Measurements from ENCODE around the gene SMPD4.
"Not testable (repeated sequence)": the region's sequence is repeated elsewhere in the genome, so short reads cannot be mapped to it uniquely, and the experiment has no call there.

The SMPD4 gene

DNA sequence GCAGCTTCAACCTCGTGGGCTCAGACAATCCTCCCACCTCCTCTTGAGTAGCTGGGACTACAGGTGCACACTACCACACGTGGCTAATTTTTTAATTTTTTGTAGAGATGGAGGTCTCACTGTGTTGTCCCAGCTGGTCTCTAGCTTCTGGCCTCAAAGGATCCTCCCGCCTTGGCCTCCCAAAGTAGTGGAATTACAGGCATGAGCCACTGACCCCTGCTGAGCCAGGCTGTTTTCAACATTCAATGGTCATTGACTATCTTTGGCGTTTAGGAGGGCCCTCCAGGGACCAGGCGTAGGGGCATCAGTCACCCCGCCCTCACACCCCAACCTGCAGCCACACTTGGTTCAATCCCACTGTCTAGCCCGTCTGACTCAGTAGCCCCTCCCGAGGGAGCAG lies 5.9 kb upstream of the SMPD4 start:
- no peak for DNase-seq

DNA sequence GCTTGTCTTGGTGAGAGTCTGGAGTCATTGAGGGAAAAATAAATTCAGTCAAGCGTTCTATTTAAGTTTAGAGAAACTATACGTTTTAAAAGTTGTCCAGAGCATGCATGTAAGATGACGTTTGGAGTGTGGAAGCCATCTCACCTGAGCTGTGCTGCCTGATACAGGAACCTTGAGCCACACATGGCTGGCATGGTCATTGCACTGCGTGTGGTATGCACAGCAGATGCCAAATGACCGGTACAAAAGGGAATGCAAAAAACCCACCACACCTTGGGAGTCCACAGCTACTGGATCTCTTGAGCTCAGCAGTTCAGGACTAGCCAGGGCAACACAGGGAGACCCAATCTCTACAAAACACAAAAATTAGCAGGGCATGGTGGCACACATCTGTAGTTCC lies 5.0 kb upstream of the SMPD4 start:
- DNase-seq: no peak

DNA sequence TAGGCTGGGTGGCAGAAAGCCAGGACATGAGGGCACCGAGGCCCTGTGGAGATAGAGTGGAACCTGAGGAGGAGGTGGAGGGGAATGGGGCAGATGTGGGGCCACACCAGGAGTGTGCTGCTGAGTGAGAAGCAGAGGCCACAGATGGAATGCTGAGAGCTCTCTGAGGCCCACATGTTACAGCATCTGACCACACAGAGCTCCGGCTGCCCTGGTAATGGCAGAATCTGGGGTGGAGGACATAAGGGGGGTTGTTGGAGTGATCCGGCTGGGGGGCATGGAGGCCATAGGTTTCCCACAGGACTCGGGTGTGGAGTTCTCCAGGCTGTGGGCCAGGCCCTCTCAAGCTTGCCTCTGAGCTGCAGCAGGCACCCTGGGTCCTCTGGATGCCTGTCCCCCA lies 4.5 kb upstream of the SMPD4 start:
- DNase-seq: no peak

DNA sequence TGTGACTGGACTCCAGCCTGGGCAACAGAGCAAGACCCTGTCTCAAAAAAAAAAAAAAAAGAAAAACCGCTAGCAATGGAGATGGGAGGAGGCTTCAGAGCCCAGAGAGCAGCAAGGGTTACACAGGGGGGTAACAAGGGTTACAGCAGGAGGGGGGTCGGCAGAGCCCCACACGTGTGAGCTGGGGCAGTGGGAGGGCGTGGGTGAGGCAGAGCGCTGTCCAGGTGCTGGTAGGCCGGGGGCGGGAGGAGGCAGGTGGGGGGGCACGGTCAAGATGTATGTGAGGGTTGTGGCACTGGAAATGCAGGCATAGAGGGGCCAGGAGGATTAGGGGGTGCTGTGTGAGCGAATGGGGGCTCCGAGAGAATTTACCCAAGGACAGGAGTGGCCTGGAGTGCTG lies 4.0 kb upstream of the SMPD4 start:
- DNase-seq: no peak

DNA sequence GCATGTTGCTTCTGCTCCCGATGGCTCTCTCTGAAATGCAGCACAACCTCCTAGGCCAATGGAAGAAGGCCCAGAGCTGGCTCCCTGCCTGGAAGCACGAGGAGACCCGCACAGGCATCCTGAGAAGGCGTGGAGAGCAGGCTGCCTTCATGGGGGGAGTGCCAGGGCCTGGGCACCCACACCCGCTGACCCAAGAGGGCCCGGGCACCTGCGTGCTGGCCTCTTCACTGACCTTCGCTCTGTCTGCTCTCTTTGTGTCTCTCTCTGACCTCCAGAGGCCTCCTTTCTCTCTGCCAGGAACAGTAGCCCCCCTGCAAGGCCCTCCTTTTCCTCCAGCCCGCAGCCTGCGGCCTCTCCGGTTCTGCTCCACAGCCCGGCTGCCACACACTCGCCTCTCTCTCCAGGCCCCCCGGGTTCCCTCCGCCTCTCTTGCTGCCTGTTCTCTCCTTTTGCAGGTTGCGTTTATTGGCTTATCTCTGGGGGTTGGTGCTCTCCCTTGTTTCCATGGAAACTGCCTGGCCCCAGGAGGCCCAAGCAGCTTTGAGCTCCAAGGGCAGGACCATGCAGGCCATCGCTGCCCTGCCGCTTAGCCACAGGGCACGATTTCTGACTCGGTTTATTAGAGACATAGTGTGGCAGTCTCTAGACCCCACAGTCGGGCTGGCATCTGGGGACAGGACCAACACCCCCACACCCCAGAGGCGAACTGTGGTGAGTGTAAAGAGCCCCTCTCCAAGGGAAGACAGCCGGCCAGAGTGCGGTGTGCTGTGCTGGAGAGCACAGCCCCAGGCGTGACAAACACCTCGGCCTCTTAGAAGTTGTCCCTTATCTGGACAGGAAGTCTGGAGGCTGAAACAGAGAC lies 2.3 kb upstream of the SMPD4 start:
- DNase-seq: no peak

DNA sequence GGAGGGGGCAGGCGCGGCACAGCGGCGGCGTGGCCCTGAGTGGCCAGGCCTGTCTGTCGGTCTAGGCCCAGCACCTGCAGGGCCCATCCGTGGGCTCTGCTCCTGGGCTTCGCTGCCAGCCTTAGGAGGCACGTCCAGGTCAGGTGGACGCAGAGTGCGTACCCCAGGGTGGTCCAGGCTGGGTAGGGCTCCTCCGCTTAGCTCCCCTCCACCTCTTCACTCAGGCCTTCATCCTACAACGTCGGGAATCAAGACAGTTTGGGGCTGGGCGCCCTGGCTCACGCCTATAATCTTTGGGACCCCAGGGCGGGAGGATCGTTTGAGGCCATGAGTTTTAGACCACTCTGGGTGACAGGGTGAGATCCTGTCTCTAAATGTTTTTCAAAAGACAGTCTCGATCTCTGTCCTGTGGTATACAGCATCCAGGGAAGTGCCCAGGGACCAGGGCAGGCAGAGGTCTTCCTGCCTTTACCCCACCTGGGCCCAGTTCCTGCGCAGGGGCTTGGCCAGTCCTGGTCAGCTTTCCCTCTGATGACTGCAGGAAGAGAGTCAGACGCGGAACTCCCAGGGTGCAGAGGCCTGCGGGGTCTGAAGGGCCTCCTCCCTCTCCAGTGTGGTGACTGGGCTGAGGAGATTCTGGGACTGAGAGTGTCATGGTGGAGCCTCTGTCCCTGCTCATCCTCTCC lies 1.6 kb upstream of the SMPD4 start:
- not testable (repeated sequence) for DNase-seq

DNA sequence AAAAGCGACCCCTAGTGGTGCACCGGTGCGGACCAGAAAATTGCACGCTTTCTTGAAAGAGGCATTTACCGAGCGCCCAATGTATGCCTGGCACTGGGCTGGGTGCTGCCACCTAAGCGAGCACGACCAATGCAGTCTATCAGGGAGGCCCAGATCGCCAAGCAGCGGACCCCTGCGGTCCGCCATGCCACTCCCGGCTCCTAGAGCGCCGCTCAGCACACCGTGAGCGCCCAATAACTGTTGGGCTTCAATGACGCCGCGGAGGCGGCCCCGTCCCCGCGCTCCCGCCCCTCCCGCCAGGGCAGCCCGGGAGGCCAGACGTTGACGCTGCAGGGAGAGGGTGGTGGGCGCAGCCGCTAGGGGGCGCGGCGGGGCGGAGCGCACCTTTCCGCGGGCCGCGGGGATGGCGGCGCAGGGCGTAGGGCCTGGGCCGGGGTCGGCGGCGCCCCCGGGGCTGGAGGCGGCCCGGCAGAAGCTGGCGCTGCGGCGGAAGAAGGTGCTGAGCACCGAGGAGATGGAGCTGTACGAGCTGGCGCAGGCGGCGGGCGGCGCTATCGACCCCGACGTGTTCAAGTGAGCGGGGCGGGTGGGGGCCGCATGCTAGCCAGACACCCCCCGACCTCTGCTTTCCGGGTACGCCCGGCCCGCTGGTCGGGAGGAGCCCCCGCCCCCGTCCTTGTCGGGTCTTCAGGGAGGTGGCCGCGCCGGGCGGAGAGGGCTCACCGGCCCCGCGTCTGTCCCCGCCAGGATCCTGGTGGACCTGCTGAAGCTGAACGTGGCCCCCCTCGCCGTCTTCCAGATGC lies 679 bp upstream of the SMPD4 start, which contains the start of gene MZT2B:
TSS of gene MZT2B (plus strand) at position 383 of the 803 bp plus-strand sequence. CDS start at position 404, 21 bp downstream.
- DNase-seq: peak; percentile 76

DNA sequence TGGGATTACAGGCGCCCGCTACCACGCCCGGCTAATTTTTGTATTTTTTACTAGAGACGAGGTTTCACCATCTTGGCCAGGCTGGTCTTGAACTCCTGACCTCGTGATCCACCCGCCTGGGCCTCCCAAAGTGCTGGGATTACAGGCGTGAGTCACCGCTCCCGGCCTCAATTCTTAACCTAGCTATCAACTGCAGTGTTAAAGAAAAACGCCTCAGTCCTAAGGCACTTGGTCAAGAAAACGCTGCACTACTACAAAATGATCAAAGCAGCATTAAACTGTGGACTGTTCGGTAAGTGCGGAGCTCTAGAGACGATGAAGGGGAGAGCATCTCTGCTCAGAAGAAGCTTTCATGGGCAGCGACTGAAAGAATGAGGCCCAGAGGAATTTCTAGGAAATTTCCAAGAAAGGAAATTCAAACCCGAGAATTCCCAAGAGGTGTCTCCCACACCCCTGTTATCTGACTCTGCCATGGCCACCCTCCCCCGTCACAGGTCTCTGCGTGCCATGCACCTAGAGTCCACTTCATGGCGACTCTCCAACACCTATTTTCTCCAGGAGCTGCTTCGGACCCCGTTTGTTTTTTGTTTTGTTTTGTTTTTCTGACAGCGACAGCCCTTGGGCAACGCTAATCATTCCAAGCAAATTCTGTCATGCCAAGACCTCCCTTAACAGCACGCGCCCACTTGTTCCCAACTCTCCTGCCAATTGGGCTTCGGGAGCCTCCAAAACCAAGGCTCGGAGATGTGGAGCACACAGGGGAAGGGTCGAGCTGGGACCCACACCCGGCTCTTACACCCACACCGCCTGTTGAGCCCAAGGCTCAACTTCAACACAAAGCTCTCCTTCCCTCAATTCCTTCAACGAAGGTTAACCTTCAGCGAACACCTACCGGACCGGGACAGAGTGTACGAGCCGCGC lies 738 bp downstream of the SMPD4 start:
- not testable (repeated sequence) for DNase-seq

DNA sequence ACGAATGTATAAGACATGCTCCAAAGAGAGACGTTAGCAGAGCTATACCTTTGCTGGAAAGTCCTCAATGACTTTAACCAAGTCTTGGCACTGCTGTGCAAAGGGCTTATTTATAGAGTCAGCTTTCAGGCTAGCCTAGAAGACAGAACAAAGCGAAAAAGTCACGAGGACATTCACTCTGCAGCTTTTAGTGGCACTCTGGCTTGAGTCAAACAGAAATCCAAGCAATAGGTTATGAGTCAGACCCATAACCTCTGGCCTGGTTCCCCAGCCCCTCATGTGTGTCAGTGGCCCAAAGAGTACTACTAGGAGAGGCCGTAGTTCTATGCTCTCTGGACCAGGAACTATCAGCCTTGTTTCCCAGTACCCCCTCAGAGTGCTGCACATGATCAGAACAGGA lies 6.5 kb downstream of the SMPD4 start:
- not testable (repeated sequence) for DNase-seq

DNA sequence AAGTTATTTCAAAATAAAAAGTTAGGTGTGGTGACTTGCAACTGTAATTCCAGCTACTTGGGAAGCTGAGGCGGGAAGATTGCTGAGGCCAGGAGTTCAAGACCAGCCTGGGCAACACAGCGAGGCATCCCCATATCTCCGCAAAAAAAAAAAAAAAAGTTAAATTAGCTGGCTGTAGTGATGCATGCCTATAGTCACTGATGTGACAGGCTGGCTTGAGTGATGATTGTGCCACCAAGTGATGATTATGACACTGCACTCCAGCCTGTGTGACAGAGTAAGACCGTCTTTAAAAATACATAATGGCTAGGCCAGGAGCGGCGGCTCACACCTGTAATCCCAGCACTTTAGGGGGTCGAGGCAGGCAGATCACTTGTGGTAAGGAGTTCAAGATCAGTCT lies 11.5 kb downstream of the SMPD4 start:
- DNase-seq: no peak

DNA sequence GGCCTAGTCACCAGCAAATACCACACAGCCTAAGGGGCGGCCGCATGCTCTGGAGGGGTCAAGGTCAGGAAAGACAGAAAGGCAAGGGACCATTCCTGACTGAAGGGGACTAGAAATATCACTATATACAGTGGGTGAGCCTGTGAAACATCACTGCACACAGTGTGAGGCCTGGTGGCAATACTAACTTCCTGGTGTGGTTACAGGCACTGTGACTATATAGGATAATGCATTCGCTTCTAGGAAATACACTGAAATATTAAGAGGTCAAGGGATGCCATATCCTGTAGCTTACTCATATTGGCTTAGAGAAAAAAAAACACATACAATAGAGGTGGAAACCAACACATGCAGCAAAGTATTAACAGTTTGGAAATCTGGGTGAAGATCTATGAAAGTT lies 12.2 kb downstream of the SMPD4 start:
- DNase-seq: not testable (repeated sequence)

DNA sequence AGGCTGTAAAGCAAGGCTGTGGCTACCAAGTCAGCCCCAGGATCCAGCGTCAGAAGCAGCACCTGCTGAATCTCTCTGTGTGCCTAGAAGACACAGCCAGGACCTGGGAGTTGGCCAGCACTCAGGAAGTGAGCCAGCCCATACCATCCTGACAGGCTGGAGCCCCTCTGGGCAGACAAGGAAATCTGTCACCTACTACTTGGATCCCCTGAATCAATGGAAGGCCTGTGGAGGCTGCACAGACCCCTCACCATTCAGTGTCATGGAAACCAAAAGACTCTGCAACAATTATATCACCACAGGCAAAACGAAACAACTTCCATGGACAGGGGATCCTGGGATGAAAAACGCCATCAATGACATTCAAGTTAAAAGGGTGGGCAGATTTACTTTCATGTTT lies 14.8 kb downstream of the SMPD4 start:
- not testable (repeated sequence) for DNase-seq

DNA sequence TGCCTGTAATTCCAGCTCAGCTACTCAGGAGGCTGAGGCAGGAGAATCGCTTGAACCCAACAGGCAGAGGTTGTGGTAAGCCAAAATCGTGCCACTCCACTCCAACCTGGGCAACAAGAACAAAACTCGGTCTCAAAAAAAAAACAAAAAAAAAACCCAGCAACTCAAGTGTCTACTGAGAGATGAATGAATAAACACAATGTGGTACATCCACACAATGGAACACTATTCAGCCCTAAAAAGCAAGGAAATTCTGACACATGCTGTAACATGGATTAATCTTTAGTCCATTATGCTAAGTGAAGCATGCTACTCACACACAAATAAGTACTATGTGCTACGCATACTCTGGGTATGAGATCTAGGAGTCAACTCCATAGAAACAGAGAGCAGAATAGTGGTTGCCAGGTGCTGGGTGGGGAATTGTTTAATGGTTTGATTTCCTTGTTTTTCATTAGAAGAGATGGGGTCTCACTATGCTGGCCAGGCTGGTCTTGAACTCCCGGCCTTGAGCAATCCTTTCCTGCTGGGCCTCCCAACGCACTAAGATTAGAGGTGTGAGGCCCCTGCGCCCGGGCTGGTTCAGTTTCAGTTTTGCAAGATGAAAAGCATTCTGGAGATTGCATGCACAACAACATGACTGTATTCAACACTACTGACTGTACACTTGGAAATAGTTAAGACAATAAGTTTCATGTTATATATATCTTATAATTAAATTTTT lies 15.9 kb downstream of the SMPD4 start:
- DNase-seq: no peak

DNA sequence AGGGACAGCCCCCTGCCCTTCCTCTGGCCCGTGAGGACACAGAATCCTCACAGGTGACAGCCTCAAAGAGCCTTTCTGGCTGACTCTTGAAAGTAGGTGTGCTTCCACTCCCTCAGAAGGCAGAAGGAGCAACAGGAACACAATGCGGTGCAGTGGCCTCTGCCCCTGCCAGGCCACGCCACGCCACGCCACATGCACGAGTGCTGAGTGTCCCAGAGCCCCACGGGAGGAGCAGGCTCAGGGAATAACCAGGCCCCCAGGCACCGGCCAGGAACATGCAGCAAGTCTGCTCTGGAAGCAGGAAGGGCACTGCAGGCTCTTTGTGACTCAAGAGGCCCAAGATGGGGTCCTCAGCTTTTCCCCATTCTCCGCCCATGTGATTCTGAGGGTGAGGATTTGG lies 18.4 kb downstream of the SMPD4 start:
- no peak for DNase-seq

DNA sequence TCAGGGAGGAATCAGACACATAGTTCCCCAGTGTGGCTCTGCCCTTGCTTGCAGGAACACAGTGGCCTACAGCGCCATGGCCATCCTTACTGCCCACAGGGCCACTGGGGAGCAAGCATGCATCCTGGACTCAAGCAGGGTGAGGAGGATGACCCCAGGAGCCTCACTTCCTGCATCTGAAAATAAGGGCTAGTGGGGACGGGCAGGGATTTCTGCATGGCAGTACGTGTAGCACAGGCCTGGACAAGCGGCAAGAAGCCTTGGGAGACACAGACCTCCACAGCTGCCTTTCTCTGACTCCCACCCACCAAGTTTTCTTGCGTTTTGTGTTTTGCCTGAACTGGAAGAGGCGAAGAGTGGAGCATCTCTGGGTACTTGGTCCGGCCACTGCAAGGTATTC lies 18.9 kb downstream of the SMPD4 start:
- not testable (repeated sequence) for DNase-seq

DNA sequence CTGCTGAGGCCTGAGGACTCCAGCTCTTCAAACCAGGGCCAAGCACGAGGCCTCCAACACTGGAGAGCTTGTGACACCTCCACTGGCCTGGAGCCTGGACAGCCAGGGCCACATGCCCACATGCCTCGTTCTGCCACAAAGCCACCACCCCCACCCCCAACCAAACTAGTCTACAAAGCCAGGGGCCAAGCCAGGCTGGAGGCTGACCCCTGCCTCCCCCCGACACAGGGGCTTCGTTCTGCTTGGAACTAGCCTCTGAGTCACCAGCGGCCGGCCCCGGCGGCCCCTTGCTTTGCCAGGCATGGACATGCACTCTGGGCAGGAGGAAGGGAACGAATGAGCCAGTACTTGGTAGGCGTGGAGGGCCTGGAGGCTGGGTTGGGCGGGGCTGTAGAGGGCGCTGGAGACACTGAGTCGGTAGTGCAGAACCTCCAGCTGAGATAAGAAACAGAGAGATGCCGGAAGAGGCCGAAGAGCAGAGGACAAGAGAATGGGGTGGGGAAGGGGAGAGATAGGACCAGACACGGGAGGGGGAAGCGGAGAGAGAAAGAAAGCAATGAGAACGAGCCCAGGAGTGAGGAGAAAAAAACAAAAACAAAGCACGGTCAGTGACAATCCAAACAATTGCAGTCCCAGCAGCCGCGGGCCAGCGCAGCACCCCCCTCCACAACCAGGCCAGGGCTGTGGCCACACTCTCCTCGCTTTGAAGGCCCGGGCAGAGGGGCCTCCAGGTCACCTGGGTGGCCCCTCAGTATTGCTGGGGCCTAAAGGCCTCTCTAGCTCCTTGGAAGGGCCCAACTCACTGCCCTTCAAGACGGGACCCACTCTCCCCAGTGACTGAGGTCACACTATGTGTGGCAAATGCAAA lies 20.3 kb downstream of the SMPD4 start:
- not testable (repeated sequence) for DNase-seq

DNA sequence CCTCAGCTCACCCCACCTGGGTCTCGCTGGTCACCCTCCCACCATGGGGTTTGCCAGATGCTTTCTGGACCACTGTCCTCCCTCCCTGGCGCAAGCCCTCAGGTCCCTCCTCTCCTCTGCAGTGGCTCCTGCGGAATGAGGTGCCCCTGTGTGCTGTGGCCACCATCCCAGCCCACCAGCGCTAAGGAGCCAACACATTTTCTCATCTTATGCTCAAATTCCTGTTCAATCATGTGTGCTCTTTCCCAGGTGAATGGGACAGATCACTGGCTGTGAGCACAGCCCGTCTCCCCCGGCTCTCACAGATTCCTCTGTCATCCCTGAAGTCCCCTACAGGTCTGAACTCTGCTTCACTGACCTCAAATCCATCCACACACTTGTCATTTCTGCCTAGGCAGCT lies 21.3 kb downstream of the SMPD4 start:
- no peak for DNase-seq

DNA sequence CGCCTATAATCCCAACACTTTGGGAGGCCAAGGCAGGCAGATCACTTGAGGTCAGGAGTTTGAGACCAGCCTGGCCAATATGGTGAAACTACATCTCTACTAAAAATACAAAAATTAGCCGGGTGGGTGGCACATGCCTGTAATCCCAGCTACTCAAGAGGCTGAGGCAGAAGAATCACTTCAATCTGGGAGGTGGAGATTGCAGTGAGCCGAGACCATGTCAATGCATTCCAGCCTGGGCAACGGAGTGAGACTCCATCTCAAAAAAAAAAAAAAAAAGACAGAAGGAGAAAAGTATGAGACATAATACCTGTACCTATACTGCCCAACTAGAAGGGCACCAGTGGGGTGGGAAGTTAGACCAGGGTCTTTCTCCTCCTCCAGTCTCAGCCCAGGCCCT lies 22.0 kb downstream of the SMPD4 start:
- not testable (repeated sequence) for DNase-seq

DNA sequence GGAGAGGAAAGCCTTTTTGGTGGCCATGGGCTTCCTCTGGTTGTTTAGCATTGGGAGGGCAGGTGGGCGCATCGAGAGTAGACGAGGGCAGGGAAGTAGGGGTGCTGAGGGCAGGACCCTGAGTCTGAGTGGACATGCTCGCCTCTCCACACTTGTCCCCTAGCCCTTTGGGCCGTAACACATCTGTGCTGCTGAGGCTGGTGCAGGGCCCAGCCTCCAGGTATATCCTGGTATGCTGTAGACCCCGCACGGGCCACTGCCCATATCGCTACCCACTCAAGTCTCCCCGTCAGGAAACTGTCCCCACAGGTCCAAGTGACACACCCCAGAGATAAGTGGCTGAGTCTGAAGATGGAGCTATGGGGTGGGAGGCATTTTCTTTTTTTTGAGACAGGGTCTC lies 22.8 kb downstream of the SMPD4 start:
- DNase-seq: no peak

DNA sequence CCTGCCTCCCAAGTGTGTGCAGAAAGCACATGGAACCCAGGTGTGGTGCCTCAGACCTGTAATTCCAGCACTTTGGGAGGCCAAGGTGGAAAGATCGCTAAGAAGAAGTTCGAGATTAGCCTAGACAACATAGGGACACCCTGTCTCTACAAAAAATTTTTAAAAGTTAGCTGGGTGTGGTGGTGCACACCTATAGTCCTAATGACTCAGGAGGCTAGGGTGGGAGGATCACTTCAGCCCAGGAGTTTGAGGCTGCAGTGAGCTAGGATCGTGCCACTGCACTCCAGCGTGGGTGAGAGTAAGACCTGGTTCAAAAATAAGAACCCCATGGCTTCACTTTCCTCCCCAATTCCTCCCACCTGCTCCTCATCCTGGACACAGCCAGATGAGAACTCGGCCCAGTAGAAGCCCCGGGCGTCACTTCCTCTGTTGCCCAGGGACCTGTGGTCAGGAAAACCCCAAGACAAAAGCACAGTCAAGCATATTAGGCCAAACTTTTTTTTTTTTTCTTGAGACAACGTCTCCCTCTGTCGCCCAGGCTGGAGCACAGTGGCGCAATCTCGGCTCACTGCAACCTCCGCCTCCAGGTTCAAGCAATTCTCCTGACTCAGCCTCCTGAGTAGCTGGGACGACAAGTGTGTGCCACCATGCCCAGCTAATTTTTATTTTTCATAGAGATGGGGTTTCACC lies 23.4 kb downstream of the SMPD4 start:
- not testable (repeated sequence) for DNase-seq

Measured in DMS53 (cell line).